Testis (tissue), 3 donors: ENCODE measurements around the gene CAMK2B. TPM values are rescaled to one million over a fixed set of nuclear protein-coding genes. Genes with fewer than 3 reads are reported as not detected.

Experiments used
- DNase-seq: peaks from one replicate; pipeline ENCODE4 v3.0.0-alpha.2; 2019
- H3K27ac ChIP-seq, 2 donors: fragments of 200-600 bp; sonication (generic); one replicate each; pipeline ENCODE4 v1.5.1; 2019
- H3K27me3 ChIP-seq: fragments of 200-600 bp; sonication (generic); one replicate; pipeline ENCODE4 v1.5.1; 2019
- H3K36me3 ChIP-seq: fragments of 200-600 bp; sonication (generic); one replicate; pipeline ENCODE4 v1.5.1; 2017; ENCODE audit warnings: low read depth; ENCODE audit errors: missing control alignments
- H3K4me1 ChIP-seq: fragments of 200-600 bp; sonication (generic); one replicate; pipeline ENCODE4 v1.5.1; 2019
- H3K4me3 ChIP-seq, 2 donors: fragments of 200-600 bp; sonication (generic); one replicate each; pipeline ENCODE4 v1.5.1; 2017 to 2019
- H3K9me3 ChIP-seq: fragments of 200-600 bp; sonication (generic); one replicate; pipeline ENCODE4 v1.5.1; 2017
- CTCF ChIP-seq, 3 experiments: fragments of 450-650 bp in 2 of 3; fragments of 200-600 bp in 1 of 3; sonication (generic) in 1 of 3; IDR thresholded peaks; one replicate each; pipeline ENCODE4 v1.5.1; 2016 to 2019; ENCODE audit warnings: antibody characterized with exemption in 3 of 3, mild to moderate bottlenecking in 2 of 3, moderate library complexity in 1 of 3
- POLR2A ChIP-seq: fragments of 450-650 bp; IDR thresholded peaks from one replicate; pipeline ENCODE4 v1.6.1; 2017; ENCODE audit warnings: antibody characterized with exemption, mild to moderate bottlenecking, moderate library complexity
- WGBS, 2 donors: methylation state at CpG; one replicate each; pipeline ENCODE4 v1.1.5; 2018; 5-methylcytosine and 5-hydroxymethylcytosine counted together
- intact Hi-C: fragments of 100-400 bp; cut with DNase I; formaldehyde crosslinking; loops from one replicate; pipeline ENCODE4 v1.15.1; 2023; ENCODE audit warnings: low total_unique reads
- polyA plus RNA-seq: library from polyadenylated mRNA; stranded (reverse); fragments of 350-450 nt; fragmentation: Illumina TruSeq; extraction: RNeasy Lipid Tissue Mini Kit (QIAGEN cat#74804); gene quantifications from one replicate; pipeline ENCODE4 v1.2.3, GENCODE V29; 2014; ENCODE audit warnings: low read depth, low replicate concordance; ENCODE audit not compliant: insufficient read depth
- total RNA-seq, 2 donors: library from RNA; depleted of rRNA; stranded (reverse); fragments of >200 nt; gene quantifications; one replicate each; pipeline ENCODE4 v1.2.3, GENCODE V29; 2016

Gene CAMK2B
- total and polyA plus RNA-seq, 3 donors from 2014 or later: 4.0 to 12.5 (median 12.1) TPM

- Histone ChIP-seq H3K27me3 (no peaks in the 10 kb centered on the region), H3K4me3 (no peak overlapping the region), H3K9me3 (no peaks in the 10 kb centered on the region), H3K27ac (no peak overlapping the region), H3K4me1 (no peaks in the 10 kb centered on the region), H3K36me3 (peaks cover 3% of the 10 kb centered on the region)
- TF ChIP-seq POLR2A (no peak), CTCF (IDR thresholded peaks at IDR 0.05) (no peak)
- intact Hi-C loops: no loop called here
- no peak for DNase-seq
- 87% methylated on average over 6 to 7 of the region's 7 CpGs for WGBS, 2 donors
These were observed 112.7 kb downstream of the CAMK2B start for GRCh38 chr7:44212581-44213184.

- Histone ChIP-seq H3K27me3 (no peaks in the 10 kb centered on the region), H3K9me3 (no peaks in the 10 kb centered on the region), H3K4me1 (no peaks in the 10 kb centered on the region), H3K4me3 (no peak overlapping the region), H3K36me3 (peaks cover 3% of the 10 kb centered on the region), H3K27ac (no peak overlapping the region)
- intact Hi-C loops: no loop called here
- WGBS, 2 donors: 88 to 99% methylated on average over 6 of the region's 6 CpGs
- no peak for TF ChIP-seq POLR2A
- no peak for TF ChIP-seq CTCF (IDR thresholded peaks at IDR 0.05)
- DNase-seq: no peak
These were observed 113.4 kb downstream of the CAMK2B start for GRCh38 chr7:44212018-44212417.

- TF ChIP-seq CTCF (IDR thresholded peaks at IDR 0.05): no peak
- TF ChIP-seq POLR2A: no peak
- peaks cover 3% of the 10 kb centered on the region for H3K36me3 ChIP-seq
- intact Hi-C loops: no loop called here
- no peak overlapping the region for H3K27ac ChIP-seq
- no peaks in the 10 kb centered on the region for H3K27me3 ChIP-seq
- DNase-seq: no peak
- 88 to 92% methylated on average over 10 of the region's 10 CpGs for WGBS, 2 donors
- no peak overlapping the region for H3K4me3 ChIP-seq
- no peaks in the 10 kb centered on the region for H3K9me3 ChIP-seq
- no peaks in the 10 kb centered on the region for H3K4me1 ChIP-seq
These were observed 114.2 kb downstream of the CAMK2B start for GRCh38 chr7:44211126-44211675.

GRCh38 chr7:44210107-44210506 is 115.3 kb downstream of the CAMK2B start:
- TF ChIP-seq POLR2A: no peak
- no peak for TF ChIP-seq CTCF (IDR thresholded peaks at IDR 0.05)
- WGBS, 2 donors: 92 to 93% methylated on average over 5 of the region's 5 CpGs
- Histone ChIP-seq H3K27me3 (no peaks in the 10 kb centered on the region), H3K36me3 (peaks cover 3% of the 10 kb centered on the region), H3K4me3 (no peak overlapping the region), H3K9me3 (no peaks in the 10 kb centered on the region), H3K4me1 (no peaks in the 10 kb centered on the region), H3K27ac (no peak overlapping the region)
- DNase-seq: no peak
- intact Hi-C loops: no loop called here

GRCh38 chr7:44208085-44208484 is 117.3 kb downstream of the CAMK2B start:
- Histone ChIP-seq H3K9me3 (no peaks in the 10 kb centered on the region), H3K4me1 (no peaks in the 10 kb centered on the region), H3K27ac (no peak overlapping the region), H3K36me3 (peaks cover 3% of the 10 kb centered on the region), H3K27me3 (no peaks in the 10 kb centered on the region), H3K4me3 (no peak overlapping the region)
- no peak for TF ChIP-seq POLR2A
- TF ChIP-seq CTCF (IDR thresholded peaks at IDR 0.05): no peak
- DNase-seq: no peak
- intact Hi-C loops: no loop called here
- 93 to 95% methylated on average over 7 of the region's 7 CpGs for WGBS, 2 donors
